KOPT-K1 (cell line): ENCODE measurements around the gene USP10.

Experiments
- H3K27ac ChIP-seq: fragments of 200-600 bp; sonication (generic); 2 replicates; pipeline ENCODE4 v1.5.1; 2016; ENCODE audit warnings: antibody characterized with exemption, mild to moderate bottlenecking, low read depth, low read length; ENCODE audit not compliant: poor library complexity, severe bottlenecking
- H3K36me3 ChIP-seq: fragments of 200-600 bp; sonication (generic); 2 replicates; pipeline ENCODE4 v1.5.1; 2017; ENCODE audit warnings: antibody characterized with exemption, mild to moderate bottlenecking, low read length, moderate library complexity; ENCODE audit not compliant: insufficient read depth
- H3K9me3 ChIP-seq: fragments of 200-600 bp; sonication (generic); 2 replicates; pipeline ENCODE4 v1.5.1; 2017; ENCODE audit warnings: antibody characterized with exemption, low read length, mild to moderate bottlenecking; ENCODE audit not compliant: insufficient read depth, poor library complexity, severe bottlenecking

USP10 gene

GRCh38 chr16:84756830-84757229 is 57.0 kb downstream of the USP10 start:
- no peak overlapping the region for H3K27ac ChIP-seq
- peaks cover 65% of the 10 kb centered on the region for H3K36me3 ChIP-seq
- H3K9me3 ChIP-seq: no peaks in the 10 kb centered on the region

DNA sequence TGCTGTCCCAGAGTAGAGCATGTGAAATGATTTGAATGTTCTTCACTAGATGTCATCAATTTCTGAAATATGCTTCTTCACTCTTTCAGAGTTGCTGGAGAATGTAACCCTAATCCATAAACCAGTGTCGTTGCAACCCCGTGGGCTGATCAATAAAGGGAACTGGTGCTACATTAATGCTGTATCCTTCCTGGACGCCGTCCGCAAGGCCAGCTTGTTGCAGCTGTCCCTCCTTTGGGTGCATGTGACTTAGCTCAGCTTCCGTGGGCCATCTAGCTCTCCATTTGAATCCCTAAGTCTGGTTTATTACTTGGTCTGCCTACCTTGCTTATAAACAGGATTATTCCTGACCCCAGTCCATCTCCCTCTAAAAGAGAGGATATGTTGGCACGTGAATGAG is 58.8 kb downstream of the USP10 start:
- Histone ChIP-seq H3K36me3 (peaks cover 72% of the 10 kb centered on the region), H3K27ac (no peak overlapping the region), H3K9me3 (no peaks in the 10 kb centered on the region)

DNA sequence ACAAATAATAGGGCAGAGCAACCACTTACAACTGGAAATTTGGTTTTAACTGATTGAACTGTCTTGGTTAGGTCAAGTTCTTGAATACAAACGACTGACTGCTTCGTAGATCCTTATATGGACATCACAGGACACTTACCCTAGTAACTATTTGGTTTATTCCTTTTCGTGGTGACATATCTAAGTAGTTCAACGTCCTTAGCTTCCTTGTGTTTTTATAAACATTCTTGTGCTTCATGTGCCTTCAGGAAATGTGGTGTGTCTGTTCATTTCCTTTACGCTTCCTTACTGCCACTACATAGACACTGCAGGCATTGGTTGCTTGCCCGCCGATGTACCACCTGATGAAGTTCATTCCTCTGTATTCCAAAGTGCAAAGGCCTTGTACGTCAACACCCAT is 59.3 kb downstream of the USP10 start:
- Histone ChIP-seq H3K9me3 (no peaks in the 10 kb centered on the region), H3K27ac (no peak overlapping the region), H3K36me3 (peaks cover 73% of the 10 kb centered on the region)

- peaks cover 78% of the 10 kb centered on the region for H3K36me3 ChIP-seq
- no peak overlapping the region for H3K27ac ChIP-seq
- H3K9me3 ChIP-seq: no peaks in the 10 kb centered on the region
Observed at GRCh38 chr16:84759906-84760305, 60.1 kb downstream of the USP10 start.

GRCh38 chr16:84761448-84762368 is 61.9 kb downstream of the USP10 start:
- Histone ChIP-seq H3K27ac (no peak overlapping the region), H3K9me3 (no peaks in the 10 kb centered on the region), H3K36me3 (peaks cover 89% of the 10 kb centered on the region)

- Histone ChIP-seq H3K9me3 (no peaks in the 10 kb centered on the region), H3K27ac (no peak overlapping the region), H3K36me3 (peaks cover 94% of the 10 kb centered on the region)
Observed at GRCh38 chr16:84763164-84763563, 63.4 kb downstream of the USP10 start.

GRCh38 chr16:84763629-84764028 is 63.8 kb downstream of the USP10 start:
- H3K9me3 ChIP-seq: no peaks in the 10 kb centered on the region
- no peak overlapping the region for H3K27ac ChIP-seq
- H3K36me3 ChIP-seq: peaks cover 94% of the 10 kb centered on the region

DNA sequence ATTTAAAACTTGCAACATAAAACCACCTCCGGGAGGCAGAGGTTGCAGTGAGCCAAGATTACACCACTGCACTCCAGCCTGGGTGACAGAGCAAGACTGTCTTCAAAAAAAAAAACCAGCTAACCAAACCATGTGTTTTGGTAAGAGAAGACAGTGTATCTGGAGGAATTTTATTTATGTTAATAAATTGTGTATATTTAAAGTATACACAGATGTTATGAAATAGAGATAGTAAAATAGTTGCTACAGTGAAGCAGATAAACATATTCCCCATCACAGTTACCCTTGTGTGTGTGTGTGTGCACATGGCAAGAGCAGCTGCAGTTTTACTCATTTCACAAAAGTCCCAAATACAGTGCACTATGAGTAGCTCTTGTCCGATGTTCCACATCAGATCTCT is 65.2 kb downstream of the USP10 start:
- Histone ChIP-seq H3K27ac (no peak overlapping the region), H3K9me3 (no peaks in the 10 kb centered on the region), H3K36me3 (peaks cover 94% of the 10 kb centered on the region)

DNA sequence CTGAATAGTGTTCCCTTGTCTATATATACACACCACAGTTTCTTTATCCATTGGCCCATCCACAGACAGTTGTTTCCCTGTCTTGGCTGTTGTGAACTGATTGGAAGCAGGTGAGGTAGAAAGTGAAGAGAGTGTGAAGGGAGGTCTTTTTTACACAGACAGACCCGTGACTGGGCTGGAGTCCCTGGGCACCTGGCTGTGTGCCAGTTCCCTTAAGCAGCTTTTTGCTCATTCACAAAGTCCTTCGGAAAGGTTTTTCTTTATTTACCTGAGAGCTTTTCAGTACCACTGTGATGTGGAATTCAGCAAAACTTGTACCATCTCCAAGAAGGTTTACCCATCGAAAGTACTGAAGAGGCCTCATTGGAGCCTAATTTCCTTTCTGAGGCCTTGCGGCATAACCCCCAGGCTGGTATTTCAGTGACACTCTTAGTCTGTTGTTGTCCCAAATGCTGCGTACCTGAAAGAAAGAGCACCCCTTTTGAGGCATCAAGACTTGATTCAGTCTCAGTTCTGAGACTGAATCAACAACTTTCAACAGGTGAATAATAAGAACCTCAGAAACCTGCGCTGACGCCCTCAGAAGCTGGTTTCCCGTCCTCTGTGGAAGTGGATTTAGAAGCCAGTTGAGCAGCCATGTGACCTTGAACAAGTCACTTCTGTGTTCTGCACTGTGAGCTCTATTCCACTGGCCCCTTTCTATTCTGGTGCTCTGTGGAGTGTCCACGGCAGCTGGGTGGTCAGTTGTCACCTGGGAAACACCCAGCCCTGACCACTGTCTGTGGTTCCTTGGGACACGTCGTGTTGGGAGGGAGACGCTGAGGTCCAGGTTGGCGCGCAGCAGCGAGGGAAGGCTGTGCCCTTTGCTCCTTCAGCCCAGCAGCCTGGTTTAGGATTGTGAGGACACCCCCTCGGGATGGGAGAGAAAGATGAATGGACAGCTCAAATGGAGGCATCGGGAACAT is 66.1 kb downstream of the USP10 start:
- H3K36me3 ChIP-seq: peaks cover 93% of the 10 kb centered on the region
- H3K9me3 ChIP-seq: no peaks in the 10 kb centered on the region
- H3K27ac ChIP-seq: no peak overlapping the region

DNA sequence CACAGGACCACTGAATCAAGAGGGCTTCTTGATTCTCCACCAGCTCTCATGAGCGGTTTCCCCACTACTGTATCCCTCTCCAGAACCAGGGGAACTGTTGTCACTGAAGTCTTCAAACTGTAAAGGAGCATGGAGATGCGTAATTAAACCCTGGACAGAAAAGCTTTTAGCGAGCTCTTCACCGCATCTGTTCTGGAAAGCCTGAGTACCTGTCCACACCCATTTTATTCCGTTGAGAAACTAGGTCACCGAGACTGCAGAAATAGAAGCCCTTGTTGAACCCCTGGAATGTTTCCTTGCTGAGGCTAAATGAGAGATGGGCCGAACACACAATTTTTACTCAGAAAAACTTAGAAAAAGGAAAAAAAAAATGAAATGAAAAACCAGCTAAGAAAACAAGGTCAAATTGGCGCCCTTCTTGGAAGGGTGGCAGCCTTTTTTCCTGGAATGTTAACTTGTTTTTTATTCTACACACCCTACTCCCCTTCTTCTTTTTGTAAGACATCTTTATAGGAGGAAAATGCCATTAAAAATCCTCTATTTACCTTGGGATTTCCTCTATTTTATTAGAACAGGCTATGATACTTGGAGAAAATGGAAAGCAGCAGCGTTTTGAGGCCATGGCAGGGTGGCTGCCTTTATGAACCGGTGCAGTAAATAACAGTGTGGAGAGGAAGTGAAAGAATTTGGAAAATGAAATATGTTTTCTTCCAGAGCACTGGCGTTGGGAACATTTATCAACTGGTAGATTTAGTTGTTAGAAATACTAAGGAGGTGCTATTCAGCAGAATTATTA is 67.4 kb downstream of the USP10 start:
- peaks cover 93% of the 10 kb centered on the region for H3K36me3 ChIP-seq
- no peaks in the 10 kb centered on the region for H3K9me3 ChIP-seq
- no peak overlapping the region for H3K27ac ChIP-seq

GRCh38 chr16:84768061-84768807 is 68.4 kb downstream of the USP10 start:
- Histone ChIP-seq H3K27ac (no peak overlapping the region), H3K9me3 (no peaks in the 10 kb centered on the region), H3K36me3 (peaks cover 95% of the 10 kb centered on the region)

- no peak overlapping the region for H3K27ac ChIP-seq
- H3K36me3 ChIP-seq: peaks cover 95% of the 10 kb centered on the region
Observed at GRCh38 chr16:84768808-84769197, 69.0 kb downstream of the USP10 start.

GRCh38 chr16:84769416-84769815 is 69.6 kb downstream of the USP10 start:
- peaks cover 95% of the 10 kb centered on the region for H3K36me3 ChIP-seq
- no peak overlapping the region for H3K27ac ChIP-seq
- no peaks in the 10 kb centered on the region for H3K9me3 ChIP-seq

More at GRCh38 chr16:84768808-84769197, 69.0 kb downstream of the USP10 start:
- H3K9me3 ChIP-seq: no peaks in the 10 kb centered on the region

DNA sequence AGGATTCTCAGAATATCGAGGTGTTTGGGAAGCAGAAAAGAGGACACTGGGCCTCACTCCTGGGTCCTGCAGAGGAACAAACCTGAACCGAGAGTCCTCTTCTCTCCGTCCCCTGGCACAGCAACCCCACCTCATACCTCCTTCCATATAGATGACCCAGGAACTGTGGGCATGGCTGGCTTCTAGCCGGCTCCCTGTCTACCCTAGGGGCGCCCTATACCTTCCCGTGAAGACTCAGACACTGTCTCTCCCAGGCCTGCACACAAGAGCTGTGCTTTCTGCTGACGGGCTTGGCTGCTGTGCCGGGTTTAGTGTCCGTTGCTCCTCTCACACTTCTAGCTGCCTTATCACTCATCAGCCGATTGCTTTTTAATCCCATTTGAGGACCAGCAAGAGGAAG is 73.5 kb downstream of the USP10 start:
- peaks cover 99% of the 10 kb centered on the region for H3K36me3 ChIP-seq
- no peak overlapping the region for H3K27ac ChIP-seq

More for the DNA sequence above, 73.5 kb downstream of the USP10 start:
- H3K9me3 ChIP-seq: no peaks in the 10 kb centered on the region
